ENCODE data around the gene SRCAP.
A peak's percentile ranks its signal among the peaks of the same experiment; 100 is the strongest.

Gene SRCAP

DNA sequence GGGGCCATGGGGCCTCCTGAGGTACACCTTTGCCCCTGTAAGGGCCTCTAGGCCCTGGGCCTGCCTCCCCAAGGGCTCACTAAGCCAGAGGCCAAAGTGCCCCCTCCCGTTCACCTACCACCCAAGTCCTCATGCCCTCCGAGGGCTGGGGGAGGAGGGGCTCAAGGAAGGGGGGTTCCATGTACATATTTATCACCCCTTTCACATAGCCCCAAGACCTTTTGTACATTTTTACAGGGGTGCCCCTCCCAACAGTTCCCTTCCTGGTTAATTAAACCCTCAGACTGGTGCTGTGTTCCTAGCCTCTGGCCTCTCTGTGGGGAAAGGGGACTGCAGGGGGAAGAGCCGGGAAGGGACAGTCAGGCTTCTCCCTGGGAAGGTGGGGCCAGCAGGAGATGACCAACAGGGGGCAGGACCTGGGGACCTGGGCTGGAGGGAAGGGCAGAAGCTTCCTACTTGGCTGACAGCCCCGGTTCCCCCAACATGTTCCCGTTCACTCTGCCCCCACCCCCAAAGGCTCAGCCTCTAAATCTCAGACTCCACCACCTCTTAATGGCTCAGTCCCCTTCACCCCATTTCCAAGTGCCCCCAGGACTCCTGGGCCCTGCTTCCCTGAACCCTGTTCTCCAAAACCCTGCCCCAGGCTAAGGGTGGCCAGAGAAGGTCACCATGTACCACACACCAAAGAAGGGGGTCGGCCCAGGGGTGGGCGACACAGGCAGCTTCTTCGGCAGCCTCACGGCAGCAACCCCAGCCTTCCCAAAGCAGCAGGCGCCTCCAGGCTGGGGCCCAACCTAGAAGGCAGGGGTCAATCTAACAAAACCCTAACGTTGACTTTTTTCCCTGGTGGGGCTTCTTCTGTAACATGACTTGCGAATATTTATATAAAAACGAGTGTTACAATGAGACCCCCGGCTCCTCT lies 28.8 kb upstream of the SRCAP start:
- H3K9me3 ChIP-seq (ENCODE audit: control insufficient read depth, insufficient read depth, low read depth, low read length), result no peaks in the 10 kb centered on the region
- ChIA-PET POLR2A (no interaction called here), CTCF (interaction anchor here (0.6 kb wide), 3 partner anchors 23 to 545 kb away, joined by 3 read pairs; no protein-coding TSS in a partner anchor)
- TF ChIP-seq KLF1 (tag by site-specific recombination; IDR thresholded peaks at IDR 0.05) (no peak), ZIC2 (tag by site-specific recombination; IDR thresholded peaks at IDR 0.05) (0 out of 2 replicates have a peak, but pooled peaks have one; percentile 11)
- H3K4me1 ChIP-seq (ENCODE audit: control insufficient read depth, insufficient read depth, low read length), result no peaks in the 10 kb centered on the region
- H3K4me3 ChIP-seq (ENCODE audit: low read depth, low read length), result no peak overlapping the region
- no peak overlapping the region for H3K27ac ChIP-seq (ENCODE audit: extremely low read depth, low read depth, low read length)
- peaks cover 8 to 58% of the 10 kb centered on the region in 2 experiments; a peak in 2 of 3 replicates for H3K36me3 ChIP-seq (ENCODE audit: control insufficient read depth in 2 of 2, insufficient read depth in 1 of 2, low read length in 2 of 2)

DNA sequence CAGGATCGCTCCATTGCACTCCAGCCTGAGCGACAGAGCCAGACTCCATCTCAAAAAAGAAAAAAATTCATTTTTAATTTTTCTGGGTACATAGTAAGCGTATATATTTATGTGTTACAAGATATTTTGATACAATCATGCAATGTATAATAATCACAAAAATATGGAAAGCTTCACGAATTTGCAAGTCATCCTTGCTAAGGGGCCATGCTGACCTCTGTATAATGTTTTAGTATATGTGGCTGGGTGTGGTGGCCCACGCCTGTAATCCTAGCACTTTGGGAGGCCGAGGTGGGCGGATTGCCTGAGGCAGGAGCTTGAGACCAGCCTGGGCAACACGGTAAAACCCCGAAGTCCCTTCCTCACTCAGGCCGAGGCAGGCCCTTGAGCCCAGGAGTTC lies 23.8 kb upstream of the SRCAP start:
- TF ChIP-seq EGR2 (tag by site-specific recombination; IDR thresholded peaks at IDR 0.05; ENCODE audit: low read depth), result 0 out of 2 replicates have a peak, but pooled peaks have one; percentile 13
- TF ChIP-seq, protein P1, sequence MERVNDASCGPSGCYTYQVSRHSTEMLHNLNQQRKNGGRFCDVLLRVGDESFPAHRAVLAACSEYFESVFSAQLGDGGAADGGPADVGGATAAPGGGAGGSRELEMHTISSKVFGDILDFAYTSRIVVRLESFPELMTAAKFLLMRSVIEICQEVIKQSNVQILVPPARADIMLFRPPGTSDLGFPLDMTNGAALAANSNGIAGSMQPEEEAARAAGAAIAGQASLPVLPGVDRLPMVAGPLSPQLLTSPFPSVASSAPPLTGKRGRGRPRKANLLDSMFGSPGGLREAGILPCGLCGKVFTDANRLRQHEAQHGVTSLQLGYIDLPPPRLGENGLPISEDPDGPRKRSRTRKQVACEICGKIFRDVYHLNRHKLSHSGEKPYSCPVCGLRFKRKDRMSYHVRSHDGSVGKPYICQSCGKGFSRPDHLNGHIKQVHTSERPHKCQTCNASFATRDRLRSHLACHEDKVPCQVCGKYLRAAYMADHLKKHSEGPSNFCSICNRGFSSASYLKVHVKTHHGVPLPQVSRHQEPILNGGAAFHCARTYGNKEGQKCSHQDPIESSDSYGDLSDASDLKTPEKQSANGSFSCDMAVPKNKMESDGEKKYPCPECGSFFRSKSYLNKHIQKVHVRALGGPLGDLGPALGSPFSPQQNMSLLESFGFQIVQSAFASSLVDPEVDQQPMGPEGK (tag by site-specific recombination; IDR thresholded peaks at IDR 0.05), result no peak
- H3K27ac ChIP-seq (ENCODE audit: extremely low read depth, low read depth, low read length), result no peak overlapping the region
- CTCF ChIA-PET, result interaction anchor here (0.7 kb wide), 1 partner anchor 16 kb away, joined by 3 read pairs; no protein-coding TSS in a partner anchor
- H3K9me3 ChIP-seq (ENCODE audit: control insufficient read depth, insufficient read depth, low read depth, low read length), result no peaks in the 10 kb centered on the region
- H3K4me1 ChIP-seq (ENCODE audit: control insufficient read depth, insufficient read depth, low read length), result no peaks in the 10 kb centered on the region
- no peak overlapping the region for H3K4me3 ChIP-seq (ENCODE audit: low read depth, low read length)
- peaks cover 0 to 9% of the 10 kb centered on the region in 2 experiments; a peak in 2 of 3 replicates for H3K36me3 ChIP-seq (ENCODE audit: control insufficient read depth in 2 of 2, insufficient read depth in 1 of 2, low read length in 2 of 2)
- POLR2A ChIA-PET, result interaction anchor here (0.9 to 1.2 kb wide), 2 partner anchors 11 to 23 kb away, joined by 3 read pairs; no protein-coding TSS in a partner anchor

DNA sequence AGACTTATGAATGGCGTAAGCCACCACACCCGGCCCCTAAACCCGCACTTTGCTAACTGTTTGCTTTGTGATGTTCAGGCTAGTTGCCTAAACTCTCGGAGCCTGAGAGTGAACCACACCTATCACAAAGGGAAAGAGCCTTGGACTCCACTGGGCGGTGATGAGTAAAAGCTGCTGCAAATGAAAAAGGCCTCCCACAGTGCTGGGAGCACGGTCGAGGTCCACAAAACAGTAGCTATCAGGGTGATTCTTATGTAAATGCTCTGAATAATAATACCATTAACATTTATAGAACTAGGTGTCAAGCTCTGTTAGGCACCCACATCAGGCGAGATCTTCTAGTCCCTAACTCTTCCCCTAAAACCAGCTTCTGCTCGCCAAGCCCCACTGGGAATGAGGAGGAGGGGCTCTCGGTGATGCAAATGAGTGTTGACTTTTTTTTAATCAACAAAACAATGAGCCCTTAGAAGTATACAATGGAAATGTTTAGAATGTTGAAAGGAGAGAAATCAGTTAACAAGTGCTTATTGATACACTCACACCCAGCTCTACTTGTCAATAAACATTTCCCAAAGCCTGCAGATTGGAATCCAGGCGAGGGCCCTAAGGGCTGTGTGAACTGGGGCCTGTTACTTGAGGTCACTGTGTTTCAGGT lies 20.9 kb upstream of the SRCAP start:
- ChIA-PET CTCF (interaction anchor here (1.0 to 4.0 kb wide), 2 partner anchors 16 to 136 kb away, joined by 4 to 28 read pairs; no protein-coding TSS in a partner anchor), POLR2A (interaction anchor here (0.6 to 1.2 kb wide), 4 partner anchors 14 to 154 kb away, joined by 3 to 4 read pairs (median 3); no protein-coding TSS in a partner anchor)
- no peak for TF ChIP-seq ZNF747 (tag by site-specific recombination; IDR thresholded peaks at IDR 0.05)
- TF ChIP-seq, protein P2, sequence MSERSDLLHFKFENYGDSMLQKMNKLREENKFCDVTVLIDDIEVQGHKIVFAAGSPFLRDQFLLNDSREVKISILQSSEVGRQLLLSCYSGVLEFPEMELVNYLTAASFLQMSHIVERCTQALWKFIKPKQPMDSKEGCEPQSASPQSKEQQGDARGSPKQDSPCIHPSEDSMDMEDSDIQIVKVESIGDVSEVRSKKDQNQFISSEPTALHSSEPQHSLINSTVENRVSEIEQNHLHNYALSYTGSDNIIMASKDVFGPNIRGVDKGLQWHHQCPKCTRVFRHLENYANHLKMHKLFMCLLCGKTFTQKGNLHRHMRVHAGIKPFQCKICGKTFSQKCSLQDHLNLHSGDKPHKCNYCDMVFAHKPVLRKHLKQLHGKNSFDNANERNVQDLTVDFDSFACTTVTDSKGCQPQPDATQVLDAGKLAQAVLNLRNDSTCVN (tag by site-specific recombination; optimal IDR thresholded peaks at IDR 0.05), result no peak
- H3K27ac ChIP-seq (ENCODE audit: extremely low read depth, low read depth, low read length), result no peak overlapping the region
- H3K36me3 ChIP-seq (ENCODE audit: control insufficient read depth in 2 of 2, insufficient read depth in 1 of 2, low read length in 2 of 2), result no peaks in the 10 kb centered on the region
- no peaks in the 10 kb centered on the region for H3K4me1 ChIP-seq (ENCODE audit: control insufficient read depth, insufficient read depth, low read length)
- no peaks in the 10 kb centered on the region for H3K9me3 ChIP-seq (ENCODE audit: control insufficient read depth, insufficient read depth, low read depth, low read length)
- H3K4me3 ChIP-seq (ENCODE audit: low read depth, low read length), result no peak overlapping the region

DNA sequence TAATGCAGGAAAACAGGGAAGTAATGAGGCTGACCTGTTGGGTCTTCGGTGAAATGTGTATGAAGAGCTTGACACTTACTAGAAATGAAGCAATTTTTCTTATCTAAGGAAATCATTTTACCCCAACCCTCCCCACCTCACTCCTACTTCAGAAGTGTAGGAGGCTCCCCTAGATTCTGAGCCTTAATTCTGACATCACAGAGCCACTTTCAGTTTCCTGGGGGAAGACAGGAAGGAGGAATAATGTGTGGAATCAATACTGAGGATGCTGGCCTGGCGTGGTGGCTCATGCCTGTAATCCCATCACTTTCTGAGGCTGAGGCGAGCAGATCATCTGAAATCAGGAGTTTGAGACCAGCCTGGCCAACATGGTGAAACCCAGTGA lies 20.4 kb upstream of the SRCAP start:
- Histone ChIP-seq H3K9me3 (ENCODE audit: control insufficient read depth, insufficient read depth, low read depth, low read length) (no peaks in the 10 kb centered on the region), H3K27ac (ENCODE audit: extremely low read depth, low read depth, low read length) (no peak overlapping the region), H3K4me1 (ENCODE audit: control insufficient read depth, insufficient read depth, low read length) (no peaks in the 10 kb centered on the region), H3K36me3 (ENCODE audit: control insufficient read depth in 2 of 2, insufficient read depth in 1 of 2, low read length in 2 of 2) (no peaks in the 10 kb centered on the region), H3K4me3 (ENCODE audit: low read depth, low read length) (no peak overlapping the region)
- CTCF ChIA-PET, result interaction anchor here (1.0 to 4.0 kb wide), 2 partner anchors 15 to 136 kb away, joined by 4 to 28 read pairs; no protein-coding TSS in a partner anchor
- POLR2A ChIA-PET, result interaction anchor here (0.6 to 1.2 kb wide), 3 partner anchors 14 to 56 kb away, joined by 3 to 4 read pairs (median 3); no protein-coding TSS in a partner anchor
- TF ChIP-seq ZNF423 (tag by site-specific recombination; IDR thresholded peaks at IDR 0.05), result no peak
- no peak for TF ChIP-seq ZNF155 (tag by site-specific recombination; IDR thresholded peaks at IDR 0.05)
- TF ChIP-seq KLF1 (tag by site-specific recombination; IDR thresholded peaks at IDR 0.05), result no peak
- TF ChIP-seq, protein P3, sequence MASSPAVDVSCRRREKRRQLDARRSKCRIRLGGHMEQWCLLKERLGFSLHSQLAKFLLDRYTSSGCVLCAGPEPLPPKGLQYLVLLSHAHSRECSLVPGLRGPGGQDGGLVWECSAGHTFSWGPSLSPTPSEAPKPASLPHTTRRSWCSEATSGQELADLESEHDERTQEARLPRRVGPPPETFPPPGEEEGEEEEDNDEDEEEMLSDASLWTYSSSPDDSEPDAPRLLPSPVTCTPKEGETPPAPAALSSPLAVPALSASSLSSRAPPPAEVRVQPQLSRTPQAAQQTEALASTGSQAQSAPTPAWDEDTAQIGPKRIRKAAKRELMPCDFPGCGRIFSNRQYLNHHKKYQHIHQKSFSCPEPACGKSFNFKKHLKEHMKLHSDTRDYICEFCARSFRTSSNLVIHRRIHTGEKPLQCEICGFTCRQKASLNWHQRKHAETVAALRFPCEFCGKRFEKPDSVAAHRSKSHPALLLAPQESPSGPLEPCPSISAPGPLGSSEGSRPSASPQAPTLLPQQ (tag by site-specific recombination; IDR thresholded peaks at IDR 0.05), result no peak
- 0 out of 2 replicates have a peak, but pooled peaks have one; percentile 6 for TF ChIP-seq ZFHX2 (tag by site-specific recombination; conservative IDR thresholded peaks at IDR 0.05)

Measured in HEK293 (cell line).